Osteoblast (primary cell): ENCODE data around the gene FCER1G. TPM values are rescaled to one million over a fixed set of nuclear protein-coding genes. Genes with fewer than 3 reads are reported as not detected.
A peak's percentile ranks its signal among the peaks of the same experiment; 100 is the strongest.

Source experiments
- DNase-seq: peaks from one replicate; pipeline ENCODE4 v3.0.0; 2011; ENCODE audit warnings: low spot score, mixed read lengths; ENCODE audit not compliant: insufficient read length; ENCODE audit errors: missing footprints
- H2AFZ ChIP-seq: 2 replicates; pipeline ENCODE4 v1.6.0; 2011; ENCODE audit warnings: mild to moderate bottlenecking, low read length
- H3K27ac ChIP-seq: 2 replicates; pipeline ENCODE4 v1.5.1; 2011; ENCODE audit warnings: mild to moderate bottlenecking, low read depth, low read length, moderate library complexity
- H3K27me3 ChIP-seq: 2 replicates; pipeline ENCODE4 v1.6.0; 2012; ENCODE audit warnings: mild to moderate bottlenecking, control low read depth, inconsistent platforms, low read length, moderate library complexity; ENCODE audit not compliant: insufficient read depth
- H3K36me3 ChIP-seq: 2 replicates; pipeline ENCODE4 v1.5.1; 2011; ENCODE audit warnings: mild to moderate bottlenecking, low read length, control low read depth, moderate library complexity; ENCODE audit not compliant: insufficient read depth
- H3K4me1 ChIP-seq: 2 replicates; pipeline ENCODE4 v1.5.1; 2011; ENCODE audit warnings: mild to moderate bottlenecking, low read length, control low read depth, moderate library complexity; ENCODE audit not compliant: insufficient read depth
- H3K4me2 ChIP-seq: 2 replicates; pipeline ENCODE4 v1.6.0; 2011; ENCODE audit warnings: mild to moderate bottlenecking, low read length; ENCODE audit not compliant: insufficient read depth
- H3K4me3 ChIP-seq: fragments of 200-600 bp; sonication (generic); 3 replicates; pipeline ENCODE4 v1.5.1; 2012; ENCODE audit warnings: mild to moderate bottlenecking, low read length, inconsistent platforms; ENCODE audit not compliant: insufficient read depth
- H3K79me2 ChIP-seq: 2 replicates; pipeline ENCODE4 v1.6.0; 2012; ENCODE audit warnings: mild to moderate bottlenecking, low read length, control low read depth, inconsistent platforms; ENCODE audit not compliant: insufficient read depth
- H3K9me3 ChIP-seq: 2 replicates; pipeline ENCODE4 v1.5.1; 2011; ENCODE audit warnings: low read depth, low read length, control low read depth
- H4K20me1 ChIP-seq: 2 replicates; pipeline ENCODE4 v1.6.0; 2012; ENCODE audit warnings: mild to moderate bottlenecking, low read length, control low read depth; ENCODE audit not compliant: insufficient read depth
- total RNA-seq: library from RNA; depleted of rRNA; stranded (reverse); fragments of >200 nt; gene quantifications from 2 replicates; pipeline ENCODE4 v1.2.3, GENCODE V29; 2012
- TF ChIP-seq, protein P1 (sequence below): IDR thresholded peaks from 2 replicates; pipeline ENCODE4 v1.5.1; 2011; ENCODE audit warnings: mild to moderate bottlenecking, low read depth, low read length, moderate library complexity; ENCODE audit errors: extremely low read depth

FCER1G gene
- total RNA-seq, 1 donor: 0.72 TPM

DNA sequence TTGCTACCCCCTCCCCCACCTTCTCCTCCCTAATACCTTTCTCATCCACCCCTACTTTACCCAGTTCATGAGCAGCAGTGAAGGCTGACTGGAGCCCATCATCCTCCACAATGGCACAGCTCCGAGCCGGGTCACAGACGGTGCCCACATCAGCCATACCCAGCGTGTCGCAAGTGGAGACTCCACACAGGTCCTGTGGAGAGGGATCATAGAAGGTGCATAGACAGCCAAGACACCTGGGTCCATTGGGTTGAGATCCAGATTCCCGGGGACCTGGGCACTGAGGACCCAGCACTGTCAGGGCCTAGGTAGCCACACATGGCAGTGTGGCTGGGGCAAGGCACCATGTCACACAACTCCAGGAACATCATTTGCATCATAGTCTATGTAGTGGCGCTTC lies 19.0 kb upstream of the FCER1G start:
- DNase-seq: no peak
- H3K4me3 ChIP-seq: no peak overlapping the region
- no peak overlapping the region for H2AFZ ChIP-seq
- no peaks in the 10 kb centered on the region for H3K27me3 ChIP-seq
- H3K4me2 ChIP-seq: peak overlapping the region; percentile 72
- H3K9me3 ChIP-seq: no peaks in the 10 kb centered on the region
- no peaks in the 10 kb centered on the region for H4K20me1 ChIP-seq
- peaks cover 11% of the 10 kb centered on the region for H3K79me2 ChIP-seq
- H3K27ac ChIP-seq: peak overlapping the region; percentile 91
- TF ChIP-seq, protein P1, sequence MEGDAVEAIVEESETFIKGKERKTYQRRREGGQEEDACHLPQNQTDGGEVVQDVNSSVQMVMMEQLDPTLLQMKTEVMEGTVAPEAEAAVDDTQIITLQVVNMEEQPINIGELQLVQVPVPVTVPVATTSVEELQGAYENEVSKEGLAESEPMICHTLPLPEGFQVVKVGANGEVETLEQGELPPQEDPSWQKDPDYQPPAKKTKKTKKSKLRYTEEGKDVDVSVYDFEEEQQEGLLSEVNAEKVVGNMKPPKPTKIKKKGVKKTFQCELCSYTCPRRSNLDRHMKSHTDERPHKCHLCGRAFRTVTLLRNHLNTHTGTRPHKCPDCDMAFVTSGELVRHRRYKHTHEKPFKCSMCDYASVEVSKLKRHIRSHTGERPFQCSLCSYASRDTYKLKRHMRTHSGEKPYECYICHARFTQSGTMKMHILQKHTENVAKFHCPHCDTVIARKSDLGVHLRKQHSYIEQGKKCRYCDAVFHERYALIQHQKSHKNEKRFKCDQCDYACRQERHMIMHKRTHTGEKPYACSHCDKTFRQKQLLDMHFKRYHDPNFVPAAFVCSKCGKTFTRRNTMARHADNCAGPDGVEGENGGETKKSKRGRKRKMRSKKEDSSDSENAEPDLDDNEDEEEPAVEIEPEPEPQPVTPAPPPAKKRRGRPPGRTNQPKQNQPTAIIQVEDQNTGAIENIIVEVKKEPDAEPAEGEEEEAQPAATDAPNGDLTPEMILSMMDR: no peak
- H3K36me3 ChIP-seq: peaks cover 14% of the 10 kb centered on the region
- H3K4me1 ChIP-seq: peaks cover 43% of the 10 kb centered on the region

DNA sequence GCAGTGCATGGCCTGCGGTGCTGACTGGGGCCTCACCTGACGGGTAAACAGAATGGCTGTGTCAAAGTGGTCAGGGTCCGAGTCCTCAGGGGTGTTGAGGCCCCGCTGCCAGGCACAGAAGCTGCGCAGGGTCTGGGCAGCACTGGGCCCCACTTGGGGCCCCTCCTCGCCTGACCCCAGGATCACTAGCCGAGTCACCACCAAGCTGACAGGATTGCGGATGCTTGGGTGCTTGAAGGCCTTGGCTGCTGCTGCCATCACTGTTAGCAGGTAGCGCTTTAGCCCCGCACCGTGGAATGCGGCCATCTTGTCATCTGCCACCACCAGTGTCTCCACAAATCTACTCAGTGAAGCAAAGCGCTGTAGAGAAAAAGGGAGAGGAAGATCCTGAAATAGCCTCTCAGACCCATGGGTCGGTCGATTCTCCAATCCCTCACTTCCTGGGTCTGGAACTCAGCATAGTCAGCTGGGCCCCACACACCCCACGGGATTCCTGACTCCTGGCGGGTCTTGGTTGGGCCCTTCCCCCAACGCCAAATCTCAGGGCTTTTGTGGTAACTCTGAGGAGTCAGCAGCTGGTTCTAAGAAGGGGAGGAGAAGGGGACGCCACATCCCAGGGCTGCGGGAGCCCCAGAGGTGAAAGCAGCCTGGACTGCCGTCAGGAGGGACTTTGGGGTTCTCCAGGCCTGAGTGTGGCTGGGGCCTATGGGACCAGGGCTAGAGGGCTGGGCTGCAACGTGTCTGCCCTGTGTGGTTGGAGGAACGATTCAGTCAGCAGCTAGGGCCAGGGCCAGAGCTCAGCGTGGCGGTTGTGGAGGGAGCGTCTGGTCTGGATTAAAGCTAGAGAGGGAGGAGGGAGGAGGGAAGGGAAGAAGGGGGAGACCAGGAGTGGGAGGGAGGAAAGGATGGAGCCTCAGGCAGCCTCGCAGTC lies 18.3 kb upstream of the FCER1G start:
- TF ChIP-seq, protein P1: no peak
- peak; percentile 92 for DNase-seq
- peak overlapping the region; percentile 88 for H2AFZ ChIP-seq
- no peaks in the 10 kb centered on the region for H3K27me3 ChIP-seq
- H3K4me2 ChIP-seq: peak overlapping the region; percentile 72
- peaks cover 11% of the 10 kb centered on the region for H3K79me2 ChIP-seq
- peaks cover 49% of the 10 kb centered on the region for H3K4me1 ChIP-seq
- peaks cover 7% of the 10 kb centered on the region for H3K36me3 ChIP-seq
- peak overlapping the region; percentile 66 for H3K4me3 ChIP-seq
- H3K9me3 ChIP-seq: no peaks in the 10 kb centered on the region
- peak overlapping the region; percentile 91 for H3K27ac ChIP-seq
- no peaks in the 10 kb centered on the region for H4K20me1 ChIP-seq

DNA sequence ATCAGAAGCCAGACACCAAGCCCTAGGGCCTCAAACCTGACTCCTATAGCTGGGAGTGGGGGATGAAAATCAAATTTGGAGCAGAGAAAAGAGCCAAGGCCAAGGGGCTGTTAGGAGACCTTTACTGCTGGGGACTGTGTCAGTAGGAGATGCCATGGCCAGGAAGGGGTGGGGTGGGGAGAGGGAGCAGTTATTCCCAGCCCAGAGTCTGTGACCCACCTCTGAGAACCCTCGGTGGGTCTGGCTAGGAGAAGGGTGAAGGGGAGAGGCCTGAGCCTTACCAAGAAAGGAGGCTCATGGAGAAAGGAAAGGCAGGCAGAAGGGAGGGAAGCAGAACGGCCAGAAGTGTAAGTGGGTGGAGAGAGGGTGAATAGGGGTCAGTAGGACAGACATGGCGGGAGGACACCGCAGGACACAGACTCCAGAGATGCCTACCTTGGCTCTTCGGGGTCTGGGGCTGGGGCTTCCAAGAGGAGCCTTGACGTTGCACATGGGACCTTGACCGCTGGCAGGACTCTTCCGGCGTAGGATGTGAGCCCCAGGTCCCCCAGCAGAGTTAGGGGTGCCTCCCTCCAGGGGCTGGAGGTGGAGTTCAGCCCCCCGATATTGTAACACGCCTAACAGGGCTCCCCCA lies 17.4 kb upstream of the FCER1G start:
- Histone ChIP-seq H3K4me2 (peak overlapping the region; percentile 72), H3K4me1 (peaks cover 51% of the 10 kb centered on the region), H3K27me3 (no peaks in the 10 kb centered on the region), H3K27ac (peak overlapping the region; percentile 91), H2AFZ (peak overlapping the region; percentile 88), H3K4me3 (peak overlapping the region; percentile 66), H3K36me3 (no peaks in the 10 kb centered on the region), H4K20me1 (no peaks in the 10 kb centered on the region), H3K9me3 (no peaks in the 10 kb centered on the region), H3K79me2 (peaks cover 17% of the 10 kb centered on the region)
- TF ChIP-seq, protein P1: no peak
- no peak for DNase-seq
